AG04450 (cell line): ENCODE results near the gene PRKN. TPM values are rescaled to one million over a fixed set of nuclear protein-coding genes. Genes with fewer than 3 reads are reported as not detected.

Experiments
- CTCF ChIA-PET: fragments of 300-600, 350-600 bp; formaldehyde crosslinking; extraction: SDS; loops from one replicate; lab custom pipeline; 2022; ENCODE audit warnings: antibody characterized with exemption, inconsistent platforms; lab: Charles Lee
- POLR2A ChIA-PET: fragments of 350-600 bp; formaldehyde crosslinking; extraction: SDS; loops from one replicate; lab custom pipeline; 2021; ENCODE audit warnings: antibody characterized with exemption, inconsistent platforms; lab: Yijun Ruan, JAX
- DNase-seq: peaks from one replicate; pipeline ENCODE4 v3.0.0-alpha.2; 2011; ENCODE audit warnings: low read depth, low spot score
- H3K27ac ChIP-seq: one replicate; pipeline ENCODE4 v1.5.1; 2012; ENCODE audit warnings: low read depth, low read length, control low read depth
- H3K27me3 ChIP-seq: one replicate; pipeline ENCODE4 v1.6.0; 2012; ENCODE audit warnings: low read length; ENCODE audit not compliant: control insufficient read depth, insufficient read depth
- H3K4me3 ChIP-seq: 2 replicates; pipeline ENCODE4 v1.5.1; 2011; ENCODE audit warnings: mild to moderate bottlenecking, low read depth, low read length, control low read depth
- H3K9me3 ChIP-seq: 2 replicates; pipeline ENCODE4 v1.5.1; 2012; ENCODE audit warnings: low read length; ENCODE audit not compliant: control insufficient read depth, insufficient read depth
- polyA plus RNA-seq: library from polyadenylated mRNA; depleted of rRNA; stranded (reverse); fragments of >200 nt; gene quantifications from 2 replicates; pipeline ENCODE4 v1.2.3, GENCODE V29; 2011
- TF ChIP-seq, protein P1 (sequence below): IDR thresholded peaks from 2 replicates; pipeline ENCODE4 v1.5.1; 2011; ENCODE audit warnings: low read depth, low read length, control low read depth, inconsistent platforms

PRKN gene
- polyA plus RNA-seq, 1 experiment: not detected

DNA sequence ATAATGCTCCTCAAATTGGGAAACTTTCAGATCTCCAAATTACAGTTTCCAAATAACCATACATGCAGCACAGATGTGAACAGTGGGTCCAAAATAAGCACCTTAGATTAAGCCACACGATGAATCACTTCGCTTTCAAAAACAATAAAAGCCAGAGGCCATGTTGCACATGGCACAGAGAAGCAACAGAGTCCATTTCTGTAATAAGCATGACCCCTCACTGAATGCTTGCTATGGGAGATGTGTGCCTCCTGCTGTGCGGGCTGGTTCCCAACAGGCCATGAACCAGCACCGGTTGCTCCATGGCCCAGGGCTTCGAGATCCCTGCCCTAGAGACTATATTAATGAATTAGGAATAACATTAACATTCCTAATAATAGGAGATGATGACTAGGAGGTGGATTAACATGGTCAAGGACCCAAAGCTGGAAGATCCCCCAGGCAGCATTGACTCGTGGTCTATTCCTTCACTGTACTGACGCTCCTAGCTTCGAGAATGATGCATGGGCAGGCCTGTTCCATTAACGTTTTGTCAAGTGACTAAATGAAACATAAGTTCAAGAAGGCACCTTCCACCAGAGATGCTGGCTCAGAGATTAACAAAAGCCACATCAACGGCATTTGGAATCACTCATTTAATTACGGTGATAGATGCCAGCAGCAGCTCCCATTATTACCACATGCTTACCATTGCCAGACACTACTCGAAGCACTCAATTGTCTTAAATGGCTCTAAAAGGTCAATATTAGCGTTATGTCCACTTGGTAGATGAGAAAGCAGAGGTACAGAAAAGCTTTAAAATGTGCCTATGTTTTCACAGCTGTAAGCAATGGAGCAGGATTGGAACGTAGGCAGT, 983.1 kb downstream of the PRKN start:
- DNase-seq: no peak
- Histone ChIP-seq H3K27me3 (no peaks in the 10 kb centered on the region), H3K4me3 (no peak overlapping the region), H3K9me3 (peaks cover 27% of the 10 kb centered on the region), H3K27ac (no peak overlapping the region)
- CTCF ChIA-PET: no interaction called here
- POLR2A ChIA-PET: no interaction called here
- TF ChIP-seq, protein P1, sequence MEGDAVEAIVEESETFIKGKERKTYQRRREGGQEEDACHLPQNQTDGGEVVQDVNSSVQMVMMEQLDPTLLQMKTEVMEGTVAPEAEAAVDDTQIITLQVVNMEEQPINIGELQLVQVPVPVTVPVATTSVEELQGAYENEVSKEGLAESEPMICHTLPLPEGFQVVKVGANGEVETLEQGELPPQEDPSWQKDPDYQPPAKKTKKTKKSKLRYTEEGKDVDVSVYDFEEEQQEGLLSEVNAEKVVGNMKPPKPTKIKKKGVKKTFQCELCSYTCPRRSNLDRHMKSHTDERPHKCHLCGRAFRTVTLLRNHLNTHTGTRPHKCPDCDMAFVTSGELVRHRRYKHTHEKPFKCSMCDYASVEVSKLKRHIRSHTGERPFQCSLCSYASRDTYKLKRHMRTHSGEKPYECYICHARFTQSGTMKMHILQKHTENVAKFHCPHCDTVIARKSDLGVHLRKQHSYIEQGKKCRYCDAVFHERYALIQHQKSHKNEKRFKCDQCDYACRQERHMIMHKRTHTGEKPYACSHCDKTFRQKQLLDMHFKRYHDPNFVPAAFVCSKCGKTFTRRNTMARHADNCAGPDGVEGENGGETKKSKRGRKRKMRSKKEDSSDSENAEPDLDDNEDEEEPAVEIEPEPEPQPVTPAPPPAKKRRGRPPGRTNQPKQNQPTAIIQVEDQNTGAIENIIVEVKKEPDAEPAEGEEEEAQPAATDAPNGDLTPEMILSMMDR: no peak

DNA sequence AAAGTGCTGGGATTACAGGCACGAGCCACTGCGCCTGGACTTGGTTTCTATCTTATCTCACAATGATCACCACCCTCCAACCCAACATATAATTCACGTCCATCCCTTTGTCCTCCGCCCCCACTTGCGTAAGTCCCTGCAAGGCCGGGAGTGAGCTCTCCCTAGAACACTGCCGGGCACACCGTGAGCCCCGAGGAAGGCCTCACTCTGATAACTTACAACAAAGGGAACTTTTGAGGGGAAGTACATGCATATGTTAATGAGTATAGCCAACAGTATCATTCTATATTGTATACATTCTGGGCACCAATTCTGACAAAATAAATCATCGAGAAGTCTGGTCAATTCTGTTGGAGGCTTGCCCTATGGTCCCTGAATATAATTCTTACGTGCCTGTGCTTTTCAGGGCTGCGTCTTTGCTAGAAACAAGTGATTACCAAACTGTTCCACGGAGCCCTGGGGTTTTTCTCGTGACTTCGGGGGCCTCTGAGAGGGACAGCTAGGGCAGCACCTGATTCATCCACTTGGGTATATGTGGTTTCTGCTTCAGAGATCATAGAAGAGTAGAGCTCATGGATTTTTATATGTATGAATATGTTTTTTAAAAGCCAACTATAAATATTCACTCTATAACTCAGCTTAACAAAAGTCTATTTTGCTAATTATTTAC, 983.9 kb downstream of the PRKN start:
- H3K4me3 ChIP-seq: no peak overlapping the region
- DNase-seq: no peak
- POLR2A ChIA-PET: no interaction called here
- H3K27me3 ChIP-seq: no peaks in the 10 kb centered on the region
- CTCF ChIA-PET: no interaction called here
- H3K9me3 ChIP-seq: peaks cover 31% of the 10 kb centered on the region
- TF ChIP-seq, protein P1: no peak
- no peak overlapping the region for H3K27ac ChIP-seq

- CTCF ChIA-PET: no interaction called here
- TF ChIP-seq, protein P1: no peak
- POLR2A ChIA-PET: no interaction called here
- no peaks in the 10 kb centered on the region for H3K27me3 ChIP-seq
- H3K4me3 ChIP-seq: no peak overlapping the region
- DNase-seq: no peak
- no peak overlapping the region for H3K27ac ChIP-seq
- peaks cover 27% of the 10 kb centered on the region for H3K9me3 ChIP-seq
These were observed 987.1 kb downstream of the PRKN start for GRCh38 chr6:161740486-161740885.

GRCh38 chr6:161736781-161737292, 990.7 kb downstream of the PRKN start:
- CTCF ChIA-PET: no interaction called here
- no peak for DNase-seq
- POLR2A ChIA-PET: no interaction called here

More at GRCh38 chr6:161736781-161737292, 990.7 kb downstream of the PRKN start:
- Histone ChIP-seq H3K4me3 (no peak overlapping the region), H3K27ac (no peak overlapping the region), H3K9me3 (peaks cover 9% of the 10 kb centered on the region), H3K27me3 (no peaks in the 10 kb centered on the region)
- TF ChIP-seq, protein P1: no peak
